ENCODE data around the gene CCDC6.
A peak's percentile ranks its signal among the peaks of the same experiment; 100 is the strongest.
"Not testable (repeated sequence)": the region's sequence is repeated elsewhere in the genome, so short reads cannot be mapped to it uniquely, and the experiment has no call there.

CCDC6 gene

DNA sequence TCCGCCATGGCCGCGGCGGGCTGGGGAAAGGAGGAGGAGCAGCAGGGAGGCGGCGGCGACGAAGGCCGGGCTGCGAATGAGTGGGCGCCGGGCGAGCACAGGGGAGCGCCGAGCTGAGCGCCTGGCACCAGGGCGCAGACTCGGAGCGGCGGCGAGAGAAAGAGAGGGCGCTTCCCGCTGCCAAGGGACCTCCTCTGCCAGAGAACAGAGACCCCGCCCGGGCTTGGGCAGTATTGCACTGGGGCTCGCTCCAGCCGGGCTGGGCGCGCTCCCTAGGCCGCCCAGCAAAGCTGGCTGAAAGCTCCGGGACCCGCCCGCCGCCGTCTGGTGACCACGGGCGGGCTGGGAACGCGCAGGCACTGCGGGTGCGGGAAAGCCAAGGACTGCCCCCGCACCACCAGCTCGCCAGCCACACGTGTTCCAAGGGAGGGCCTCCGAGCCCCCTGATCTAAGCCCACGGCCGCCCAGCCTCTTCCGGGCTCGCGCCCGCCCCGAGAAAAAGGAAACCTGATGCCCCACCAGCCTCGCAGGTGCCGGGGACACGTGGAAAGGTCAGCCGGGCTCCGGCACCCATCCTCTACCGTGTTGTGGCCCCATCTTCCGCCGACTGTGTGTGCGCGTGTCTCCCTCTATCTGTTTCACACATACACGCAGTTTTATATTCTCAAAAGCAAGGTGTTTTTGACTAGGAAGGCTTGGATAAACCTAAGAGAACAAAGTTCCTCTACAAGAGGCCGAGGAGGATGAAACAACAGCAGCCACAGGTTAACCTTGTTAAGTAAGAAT lies at the start of gene CCDC6:
Gene CCDC6 (minus strand): TSS at position 140 of the 786 bp plus-strand sequence. CDS start 132 bp downstream, at position 8.
- peak; percentile 92 for DNase-seq (ENCODE audit: low read depth)

DNA sequence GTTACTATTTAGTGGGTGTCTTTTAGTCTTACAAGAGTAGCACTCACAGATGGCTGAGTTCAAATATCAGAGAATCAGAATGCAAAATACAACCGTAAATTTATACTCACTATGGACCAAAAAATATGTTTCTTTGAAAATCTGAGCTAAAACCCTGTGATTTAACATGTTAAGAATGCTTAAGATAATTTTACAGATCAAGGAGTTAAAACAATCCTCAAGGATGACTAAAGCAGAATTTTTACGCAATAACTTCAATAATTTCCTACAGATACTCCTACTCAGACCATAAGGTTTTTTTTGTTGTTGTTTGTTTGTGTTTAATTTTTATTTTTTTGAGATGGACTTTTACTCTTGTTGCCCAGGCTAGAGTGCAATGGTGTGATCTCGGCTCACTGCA lies 47.9 kb upstream of the CCDC6 start:
- no peak for DNase-seq (ENCODE audit: low read depth)

- DNase-seq (ENCODE audit: low read depth): not testable (repeated sequence)
Measured at GRCh38 chr10:59953711-59954110, 47.4 kb upstream of the CCDC6 start.

GRCh38 chr10:59950105-59950504 lies 43.7 kb upstream of the CCDC6 start:
- DNase-seq (ENCODE audit: low read depth): no peak

GRCh38 chr10:59949608-59950007 lies 43.3 kb upstream of the CCDC6 start:
- no peak for DNase-seq (ENCODE audit: low read depth)

DNA sequence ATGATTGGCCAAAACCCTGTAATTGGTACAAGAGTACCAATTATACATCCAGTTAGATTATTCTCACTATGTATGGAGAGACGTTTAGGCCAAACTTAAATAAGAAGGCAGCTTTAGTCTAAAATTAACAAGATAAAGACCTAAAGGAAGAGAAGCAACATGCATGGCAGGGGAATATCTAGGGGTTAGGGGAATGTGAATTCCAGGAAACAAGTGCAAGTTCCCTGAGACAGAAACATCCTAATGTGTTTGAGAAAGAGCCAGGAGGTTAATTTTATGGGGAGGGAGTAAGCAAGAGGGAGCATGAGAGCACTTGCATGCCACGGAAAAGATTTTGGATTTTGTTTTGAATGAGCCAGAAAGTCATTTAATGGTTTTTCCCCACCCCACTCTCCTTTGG lies 39.6 kb upstream of the CCDC6 start:
- no peak for DNase-seq (ENCODE audit: low read depth)

DNA sequence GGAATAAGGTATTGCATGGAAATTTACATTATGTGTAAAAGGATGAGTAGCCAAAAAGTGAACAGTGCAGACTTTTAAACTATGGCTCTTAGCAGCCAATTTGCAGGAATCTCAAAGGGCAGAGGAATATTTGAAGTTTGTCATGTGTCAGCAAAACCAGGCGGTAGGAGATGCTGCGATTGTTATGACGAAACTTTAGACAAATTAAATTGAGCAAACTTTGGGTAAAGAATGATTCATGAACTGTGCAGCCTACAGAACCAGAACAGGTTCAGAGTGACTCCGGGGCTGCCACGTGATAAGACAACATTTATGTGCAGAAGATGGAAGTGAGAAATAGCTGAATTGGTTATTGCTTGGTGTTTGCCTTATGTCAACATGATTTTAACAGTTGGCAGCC lies 39.2 kb upstream of the CCDC6 start:
- DNase-seq (ENCODE audit: low read depth): no peak

- no peak for DNase-seq (ENCODE audit: low read depth)
Measured at GRCh38 chr10:59944339-59944935, 38.1 kb upstream of the CCDC6 start.

GRCh38 chr10:59942556-59942955 lies 36.2 kb upstream of the CCDC6 start:
- DNase-seq (ENCODE audit: low read depth): no peak

- no peak for DNase-seq (ENCODE audit: low read depth)
Measured at GRCh38 chr10:59937720-59938119, 31.4 kb upstream of the CCDC6 start.

GRCh38 chr10:59934701-59935100 lies 28.3 kb upstream of the CCDC6 start:
- no peak for DNase-seq (ENCODE audit: low read depth)

GRCh38 chr10:59930788-59931521 lies 24.6 kb upstream of the CCDC6 start:
- not testable (repeated sequence) for DNase-seq (ENCODE audit: low read depth)

DNA sequence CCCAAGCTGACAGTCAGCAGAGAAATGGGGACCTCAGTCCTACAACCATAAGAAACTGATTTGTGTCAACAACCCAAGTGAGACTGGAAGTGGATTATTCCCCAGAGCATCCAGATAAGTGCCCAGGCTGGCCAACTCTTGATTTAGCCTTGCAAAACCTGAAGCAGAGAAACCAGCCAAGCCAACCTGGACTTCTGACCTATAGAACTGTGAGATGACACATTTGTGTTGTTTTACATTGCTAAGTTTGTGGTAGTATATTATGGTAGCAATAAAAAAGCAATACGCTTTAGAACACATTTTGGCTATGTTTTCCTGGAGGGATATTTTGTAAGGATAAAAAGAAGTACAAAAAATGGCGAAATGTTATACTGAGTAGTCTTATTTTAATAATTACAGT lies 19.7 kb upstream of the CCDC6 start:
- DNase-seq (ENCODE audit: low read depth): no peak

GRCh38 chr10:59922907-59923306 lies 16.6 kb upstream of the CCDC6 start:
- DNase-seq (ENCODE audit: low read depth): no peak

DNA sequence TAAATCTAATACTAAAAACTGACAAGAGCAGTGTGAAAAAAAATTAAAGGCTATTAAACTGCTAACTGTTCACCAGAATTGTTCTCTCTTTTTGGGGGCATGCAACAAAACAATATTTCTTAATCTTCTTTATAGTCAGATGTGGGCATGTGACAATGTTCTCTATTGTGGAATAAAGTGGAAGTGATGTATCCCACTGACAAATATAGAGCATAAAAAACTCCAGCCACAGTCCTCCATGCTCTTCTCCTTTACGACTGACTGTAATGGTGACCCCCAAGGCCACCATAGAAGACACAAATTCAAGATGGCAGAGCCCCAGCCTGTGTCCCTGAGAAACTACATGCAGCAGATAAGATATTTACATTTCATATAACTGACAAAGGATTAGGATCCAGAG lies 11.6 kb upstream of the CCDC6 start:
- DNase-seq (ENCODE audit: low read depth): no peak

GRCh38 chr10:59913547-59914237 lies 7.3 kb upstream of the CCDC6 start:
- no peak for DNase-seq (ENCODE audit: low read depth)

DNA sequence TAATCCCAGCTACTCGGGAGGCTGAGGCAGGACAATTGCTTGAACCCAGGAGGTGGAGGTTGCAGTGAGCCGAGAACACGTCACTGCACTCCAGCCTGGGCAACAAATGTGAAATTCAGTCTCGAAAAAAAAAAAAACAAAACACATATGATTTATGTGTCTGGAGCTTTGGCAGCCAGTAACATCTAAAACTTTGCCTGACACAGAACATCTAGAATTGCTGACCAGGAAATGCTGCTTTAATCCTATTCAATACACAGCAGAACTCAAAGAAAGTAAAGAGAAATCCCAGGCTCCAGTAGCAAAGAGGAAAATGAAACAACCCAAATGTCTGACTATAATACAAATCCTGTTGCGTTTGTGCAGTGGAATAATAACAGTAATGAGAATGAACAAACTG lies 4.5 kb upstream of the CCDC6 start:
- no peak for DNase-seq (ENCODE audit: low read depth)

GRCh38 chr10:59909815-59910214 lies 3.5 kb upstream of the CCDC6 start:
- DNase-seq (ENCODE audit: low read depth): no peak

DNA sequence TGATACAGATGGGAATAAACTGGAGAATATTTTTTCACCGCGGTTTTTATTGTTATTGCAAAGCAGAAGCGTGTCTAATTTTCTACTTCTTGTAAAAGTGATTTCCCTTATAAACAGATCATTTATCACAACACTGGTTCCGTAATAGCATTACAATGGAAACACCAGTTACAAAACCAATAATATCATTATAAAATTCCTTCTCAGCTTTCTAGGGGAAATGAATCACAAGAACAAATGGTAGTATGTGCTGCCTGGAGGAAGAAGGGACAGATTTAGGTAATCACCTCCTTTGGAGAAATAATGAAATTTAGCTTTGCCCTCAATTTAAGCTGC lies 2.4 kb upstream of the CCDC6 start:
- DNase-seq (ENCODE audit: low read depth): no peak

DNA sequence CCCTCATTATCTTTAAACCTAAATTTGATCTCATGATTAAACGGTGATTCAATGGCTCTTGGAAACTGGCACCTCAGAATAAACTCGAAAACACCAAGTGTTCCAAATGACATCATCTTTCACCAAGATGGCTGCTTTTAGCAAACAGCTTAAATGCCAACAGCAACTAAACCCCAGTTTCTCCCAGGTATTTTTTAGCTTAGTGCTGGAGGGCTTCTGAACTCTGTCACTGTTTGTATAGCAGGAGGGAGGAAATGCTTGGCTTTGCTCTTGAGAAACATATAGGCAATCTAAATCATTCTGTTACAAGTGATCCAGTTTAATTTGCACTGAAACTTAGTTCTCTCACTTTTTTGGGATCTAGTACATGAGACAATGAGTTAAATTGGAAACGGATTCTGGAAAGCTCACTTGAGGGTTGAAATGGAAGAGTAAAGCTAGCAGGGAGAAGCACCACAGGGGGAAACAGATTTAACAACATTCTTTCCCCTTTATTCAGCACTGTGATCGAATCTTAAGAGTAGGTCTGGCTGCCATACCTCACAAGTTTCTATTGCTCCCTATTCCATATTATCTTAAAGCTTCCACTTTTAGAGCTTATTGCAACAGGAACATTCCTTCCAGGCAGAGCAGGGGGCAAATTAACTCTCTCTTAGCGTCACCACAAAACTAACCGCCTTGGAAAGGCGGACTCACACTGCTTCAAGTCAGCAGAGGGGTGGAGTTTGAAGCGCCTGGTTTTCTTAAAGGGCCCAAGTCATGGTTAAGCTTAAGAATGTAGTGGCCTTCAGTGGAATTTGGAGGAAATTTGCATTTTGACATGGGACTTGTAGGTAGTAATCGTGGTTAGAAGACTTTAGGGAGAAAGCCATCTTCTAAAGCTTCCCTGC lies 1.8 kb upstream of the CCDC6 start:
- DNase-seq (ENCODE audit: low read depth): peak; percentile 34

- no peak for DNase-seq (ENCODE audit: low read depth)
Measured at GRCh38 chr10:59907537-59907917, 1.2 kb upstream of the CCDC6 start.
